Measurements from ENCODE around the gene ACTR6. TPM values are rescaled to one million over a fixed set of nuclear protein-coding genes. Genes with fewer than 3 reads are reported as not detected.

Gene ACTR6
- total and polyA plus RNA-seq, 9 of the 15 experiments (the other 6 are each of a cell fraction or from before 2014, with no cell fraction given), result 26.1 to 109 (median 70.9) TPM

DNA sequence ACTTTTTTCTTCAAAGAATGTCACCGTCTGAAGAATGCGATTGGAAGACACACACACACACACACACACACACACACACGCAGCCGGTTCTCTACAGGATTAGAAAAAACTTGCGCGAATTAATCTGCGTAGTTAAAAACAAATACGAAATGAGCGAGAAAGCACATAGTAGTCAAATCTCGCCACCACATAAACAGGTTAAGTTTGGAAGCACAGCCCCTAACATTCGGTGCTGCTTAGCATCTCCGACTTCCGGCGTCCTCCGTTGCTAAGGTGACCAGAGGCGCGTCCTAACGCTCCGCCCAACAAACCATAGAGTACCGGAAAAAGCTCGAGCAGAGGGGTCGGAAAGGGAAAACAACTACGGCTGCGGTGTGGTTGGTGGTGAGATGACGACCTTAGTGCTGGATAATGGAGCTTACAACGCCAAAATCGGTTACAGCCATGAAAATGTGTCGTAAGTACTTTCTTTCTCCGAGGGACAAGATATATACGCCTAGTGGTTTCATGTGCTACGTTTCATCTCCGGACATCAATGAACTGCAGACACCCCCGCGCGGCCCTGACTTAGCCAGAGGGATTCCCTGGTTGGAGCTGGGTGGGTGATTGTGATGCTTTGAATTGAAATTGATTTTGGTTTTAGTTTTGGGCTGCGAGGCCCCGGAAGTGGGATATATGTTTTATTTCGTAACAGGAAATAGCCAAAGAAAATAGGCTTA lies at the start of gene ACTR6 (continued):
- TF ChIP-seq, protein P1, sequence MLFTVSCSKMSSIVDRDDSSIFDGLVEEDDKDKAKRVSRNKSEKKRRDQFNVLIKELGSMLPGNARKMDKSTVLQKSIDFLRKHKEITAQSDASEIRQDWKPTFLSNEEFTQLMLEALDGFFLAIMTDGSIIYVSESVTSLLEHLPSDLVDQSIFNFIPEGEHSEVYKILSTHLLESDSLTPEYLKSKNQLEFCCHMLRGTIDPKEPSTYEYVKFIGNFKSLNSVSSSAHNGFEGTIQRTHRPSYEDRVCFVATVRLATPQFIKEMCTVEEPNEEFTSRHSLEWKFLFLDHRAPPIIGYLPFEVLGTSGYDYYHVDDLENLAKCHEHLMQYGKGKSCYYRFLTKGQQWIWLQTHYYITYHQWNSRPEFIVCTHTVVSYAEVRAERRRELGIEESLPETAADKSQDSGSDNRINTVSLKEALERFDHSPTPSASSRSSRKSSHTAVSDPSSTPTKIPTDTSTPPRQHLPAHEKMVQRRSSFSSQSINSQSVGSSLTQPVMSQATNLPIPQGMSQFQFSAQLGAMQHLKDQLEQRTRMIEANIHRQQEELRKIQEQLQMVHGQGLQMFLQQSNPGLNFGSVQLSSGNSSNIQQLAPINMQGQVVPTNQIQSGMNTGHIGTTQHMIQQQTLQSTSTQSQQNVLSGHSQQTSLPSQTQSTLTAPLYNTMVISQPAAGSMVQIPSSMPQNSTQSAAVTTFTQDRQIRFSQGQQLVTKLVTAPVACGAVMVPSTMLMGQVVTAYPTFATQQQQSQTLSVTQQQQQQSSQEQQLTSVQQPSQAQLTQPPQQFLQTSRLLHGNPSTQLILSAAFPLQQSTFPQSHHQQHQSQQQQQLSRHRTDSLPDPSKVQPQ (CRISPR knock-in tag; IDR thresholded peaks at IDR 0.05; ENCODE audit: borderline replicate concordance), result no peak
- TF ChIP-seq SMARCC2 (IDR thresholded peaks at IDR 0.05; ENCODE audit: low read depth) (no peak), HDAC1 (IDR thresholded peaks at IDR 0.05) (peak; percentile 86 to 100; a peak in 3 of 4 replicates), CXXC5 (CRISPR knock-in tag; IDR thresholded peaks at IDR 0.05) (peak; percentile 81), RUNX1 (IDR thresholded peaks at IDR 0.05; ENCODE audit: low read depth) (no peak), ZNF431 (CRISPR knock-in tag; IDR thresholded peaks at IDR 0.05) (no peak), DPF2 (IDR thresholded peaks at IDR 0.05) (no peak), ETS1 (conservative IDR thresholded peaks at IDR 0.05; ENCODE audit: control insufficient read depth, low read depth, low read length) (peak; percentile 91), DNMT1 (IDR thresholded peaks at IDR 0.05) (no peak; the same call in 1 of the 2 replicates), HNRNPH1 (optimal IDR thresholded peaks at IDR 0.05; ENCODE audit: low read depth, low read length) (no peak), ZNF57 (CRISPR knock-in tag; IDR thresholded peaks at IDR 0.05) (no peak), ZNF354B (CRISPR knock-in tag; IDR thresholded peaks at IDR 0.05) (no peak), IRF2 (CRISPR knock-in tag; IDR thresholded peaks at IDR 0.05) (no peak), ARID3B (CRISPR knock-in tag; IDR thresholded peaks at IDR 0.05; ENCODE audit: borderline replicate concordance) (no peak)
- TF ChIP-seq, protein P2, sequence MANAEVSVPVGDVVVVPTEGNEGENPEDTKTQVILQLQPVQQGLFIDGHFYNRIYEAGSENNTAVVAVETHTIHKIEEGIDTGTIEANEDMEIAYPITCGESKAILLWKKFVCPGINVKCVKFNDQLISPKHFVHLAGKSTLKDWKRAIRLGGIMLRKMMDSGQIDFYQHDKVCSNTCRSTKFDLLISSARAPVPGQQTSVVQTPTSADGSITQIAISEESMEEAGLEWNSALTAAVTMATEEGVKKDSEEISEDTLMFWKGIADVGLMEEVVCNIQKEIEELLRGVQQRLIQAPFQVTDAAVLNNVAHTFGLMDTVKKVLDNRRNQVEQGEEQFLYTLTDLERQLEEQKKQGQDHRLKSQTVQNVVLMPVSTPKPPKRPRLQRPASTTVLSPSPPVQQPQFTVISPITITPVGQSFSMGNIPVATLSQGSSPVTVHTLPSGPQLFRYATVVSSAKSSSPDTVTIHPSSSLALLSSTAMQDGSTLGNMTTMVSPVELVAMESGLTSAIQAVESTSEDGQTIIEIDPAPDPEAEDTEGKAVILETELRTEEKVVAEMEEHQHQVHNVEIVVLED (CRISPR knock-in tag; IDR thresholded peaks at IDR 0.05), result no peak
- TF ChIP-seq, protein P3, sequence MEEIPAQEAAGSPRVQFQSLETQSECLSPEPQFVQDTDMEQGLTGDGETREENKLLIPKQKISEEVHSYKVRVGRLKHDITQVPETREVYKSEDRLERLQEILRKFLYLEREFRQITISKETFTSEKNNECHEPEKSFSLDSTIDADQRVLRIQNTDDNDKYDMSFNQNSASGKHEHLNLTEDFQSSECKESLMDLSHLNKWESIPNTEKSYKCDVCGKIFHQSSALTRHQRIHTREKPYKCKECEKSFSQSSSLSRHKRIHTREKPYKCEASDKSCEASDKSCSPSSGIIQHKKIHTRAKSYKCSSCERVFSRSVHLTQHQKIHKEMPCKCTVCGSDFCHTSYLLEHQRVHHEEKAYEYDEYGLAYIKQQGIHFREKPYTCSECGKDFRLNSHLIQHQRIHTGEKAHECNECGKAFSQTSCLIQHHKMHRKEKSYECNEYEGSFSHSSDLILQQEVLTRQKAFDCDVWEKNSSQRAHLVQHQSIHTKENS (CRISPR knock-in tag; IDR thresholded peaks at IDR 0.05), result no peak
- TF ChIP-seq, protein P4, sequence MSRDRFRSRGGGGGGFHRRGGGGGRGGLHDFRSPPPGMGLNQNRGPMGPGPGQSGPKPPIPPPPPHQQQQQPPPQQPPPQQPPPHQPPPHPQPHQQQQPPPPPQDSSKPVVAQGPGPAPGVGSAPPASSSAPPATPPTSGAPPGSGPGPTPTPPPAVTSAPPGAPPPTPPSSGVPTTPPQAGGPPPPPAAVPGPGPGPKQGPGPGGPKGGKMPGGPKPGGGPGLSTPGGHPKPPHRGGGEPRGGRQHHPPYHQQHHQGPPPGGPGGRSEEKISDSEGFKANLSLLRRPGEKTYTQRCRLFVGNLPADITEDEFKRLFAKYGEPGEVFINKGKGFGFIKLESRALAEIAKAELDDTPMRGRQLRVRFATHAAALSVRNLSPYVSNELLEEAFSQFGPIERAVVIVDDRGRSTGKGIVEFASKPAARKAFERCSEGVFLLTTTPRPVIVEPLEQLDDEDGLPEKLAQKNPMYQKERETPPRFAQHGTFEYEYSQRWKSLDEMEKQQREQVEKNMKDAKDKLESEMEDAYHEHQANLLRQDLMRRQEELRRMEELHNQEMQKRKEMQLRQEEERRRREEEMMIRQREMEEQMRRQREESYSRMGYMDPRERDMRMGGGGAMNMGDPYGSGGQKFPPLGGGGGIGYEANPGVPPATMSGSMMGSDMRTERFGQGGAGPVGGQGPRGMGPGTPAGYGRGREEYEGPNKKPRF (IDR thresholded peaks at IDR 0.05; ENCODE audit: low read depth, low read length), result no peak

All from K562 (cell line).